Body of pancreas (tissue), 4 donors: Measurements from ENCODE around the gene ARHGEF7.

Source experiments
- POLR2A ChIP-seq, 3 donors: fragments of 450-650 bp; IDR thresholded peaks; one replicate each; pipeline ENCODE4 v1.6.1; 2016; ENCODE audit warnings: antibody characterized with exemption in 3 of 3, mild to moderate bottlenecking in 2 of 3
- TF ChIP-seq, protein P1 (sequence below), 7 experiments: fragments of 450-650 bp in 4 of 7; fragments of 200-600 bp in 3 of 7; sonication (generic) in 3 of 7; IDR thresholded peaks; one replicate each; pipeline ENCODE4 v1.5.1; 2016 to 2019; ENCODE audit warnings: antibody characterized with exemption in 7 of 7

DNA sequence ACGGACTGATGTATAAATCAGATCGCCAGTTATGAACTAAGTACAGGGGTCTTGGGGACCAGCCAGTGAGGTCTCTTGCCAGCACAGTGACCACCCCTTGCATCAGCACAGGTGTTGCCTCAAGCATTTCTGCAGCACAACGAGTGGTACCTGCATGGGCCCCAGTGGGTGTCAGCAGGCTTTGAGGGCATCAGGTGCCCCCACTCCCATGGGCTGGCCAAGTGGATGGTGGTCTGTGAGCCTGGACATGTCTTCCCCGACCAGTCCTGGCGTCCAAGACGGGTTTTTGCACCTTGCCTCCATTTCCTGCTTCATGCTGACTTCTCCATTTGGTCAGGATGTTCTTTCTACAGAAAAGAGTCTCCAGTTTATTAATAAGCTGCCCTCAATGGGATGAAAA, 22.4 kb upstream of the ARHGEF7 start:
- TF ChIP-seq, protein P1, sequence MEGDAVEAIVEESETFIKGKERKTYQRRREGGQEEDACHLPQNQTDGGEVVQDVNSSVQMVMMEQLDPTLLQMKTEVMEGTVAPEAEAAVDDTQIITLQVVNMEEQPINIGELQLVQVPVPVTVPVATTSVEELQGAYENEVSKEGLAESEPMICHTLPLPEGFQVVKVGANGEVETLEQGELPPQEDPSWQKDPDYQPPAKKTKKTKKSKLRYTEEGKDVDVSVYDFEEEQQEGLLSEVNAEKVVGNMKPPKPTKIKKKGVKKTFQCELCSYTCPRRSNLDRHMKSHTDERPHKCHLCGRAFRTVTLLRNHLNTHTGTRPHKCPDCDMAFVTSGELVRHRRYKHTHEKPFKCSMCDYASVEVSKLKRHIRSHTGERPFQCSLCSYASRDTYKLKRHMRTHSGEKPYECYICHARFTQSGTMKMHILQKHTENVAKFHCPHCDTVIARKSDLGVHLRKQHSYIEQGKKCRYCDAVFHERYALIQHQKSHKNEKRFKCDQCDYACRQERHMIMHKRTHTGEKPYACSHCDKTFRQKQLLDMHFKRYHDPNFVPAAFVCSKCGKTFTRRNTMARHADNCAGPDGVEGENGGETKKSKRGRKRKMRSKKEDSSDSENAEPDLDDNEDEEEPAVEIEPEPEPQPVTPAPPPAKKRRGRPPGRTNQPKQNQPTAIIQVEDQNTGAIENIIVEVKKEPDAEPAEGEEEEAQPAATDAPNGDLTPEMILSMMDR (IDR thresholded peaks at IDR 0.05) = no peak
- TF ChIP-seq POLR2A (IDR thresholded peaks at IDR 0.05) = no peak
